Measurements from ENCODE around the gene DLG2. TPM values are rescaled to one million over a fixed set of nuclear protein-coding genes. Genes with fewer than 3 reads are reported as not detected.

DLG2 gene
- polyA plus RNA-seq, 1 donor: 8.1 TPM

GRCh38 chr11:84034484-84034883 is 1592.7 kb downstream of the DLG2 start:
- H3K4me1 ChIP-seq (ENCODE audit: control insufficient read depth, insufficient read depth, low read length): no peaks in the 10 kb centered on the region
- no peak overlapping the region for H3K4me3 ChIP-seq (ENCODE audit: low read length)
- H3K9me3 ChIP-seq (ENCODE audit: control insufficient read depth, low read depth, low read length): no peaks in the 10 kb centered on the region
- DNase-seq: no peak
- H3K36me3 ChIP-seq (ENCODE audit: control insufficient read depth, insufficient read depth, low read length): no peaks in the 10 kb centered on the region
- no peaks in the 10 kb centered on the region for H3K27me3 ChIP-seq (ENCODE audit: control insufficient read depth, insufficient read depth, low read length)
- H3K27ac ChIP-seq (ENCODE audit: low read length): no peak overlapping the region

GRCh38 chr11:84024266-84024665 is 1602.9 kb downstream of the DLG2 start:
- DNase-seq: no peak
- Histone ChIP-seq H3K4me3 (ENCODE audit: low read length) (no peak overlapping the region), H3K27me3 (ENCODE audit: control insufficient read depth, insufficient read depth, low read length) (no peaks in the 10 kb centered on the region), H3K9me3 (ENCODE audit: control insufficient read depth, low read depth, low read length) (no peaks in the 10 kb centered on the region), H3K4me1 (ENCODE audit: control insufficient read depth, insufficient read depth, low read length) (no peaks in the 10 kb centered on the region), H3K36me3 (ENCODE audit: control insufficient read depth, insufficient read depth, low read length) (no peaks in the 10 kb centered on the region), H3K27ac (ENCODE audit: low read length) (no peak overlapping the region)
- no CpG with 5 or more reads among the region's 1 CpG for WGBS (ENCODE audit: insufficient coverage, low lambda C conversion rate)

GRCh38 chr11:84022695-84023094 is 1604.4 kb downstream of the DLG2 start:
- H3K27me3 ChIP-seq (ENCODE audit: control insufficient read depth, insufficient read depth, low read length): no peaks in the 10 kb centered on the region
- H3K36me3 ChIP-seq (ENCODE audit: control insufficient read depth, insufficient read depth, low read length): no peaks in the 10 kb centered on the region
- no peak overlapping the region for H3K4me3 ChIP-seq (ENCODE audit: low read length)
- H3K4me1 ChIP-seq (ENCODE audit: control insufficient read depth, insufficient read depth, low read length): no peaks in the 10 kb centered on the region
- no peaks in the 10 kb centered on the region for H3K9me3 ChIP-seq (ENCODE audit: control insufficient read depth, low read depth, low read length)
- no peak for DNase-seq
- H3K27ac ChIP-seq (ENCODE audit: low read length): no peak overlapping the region

DNA sequence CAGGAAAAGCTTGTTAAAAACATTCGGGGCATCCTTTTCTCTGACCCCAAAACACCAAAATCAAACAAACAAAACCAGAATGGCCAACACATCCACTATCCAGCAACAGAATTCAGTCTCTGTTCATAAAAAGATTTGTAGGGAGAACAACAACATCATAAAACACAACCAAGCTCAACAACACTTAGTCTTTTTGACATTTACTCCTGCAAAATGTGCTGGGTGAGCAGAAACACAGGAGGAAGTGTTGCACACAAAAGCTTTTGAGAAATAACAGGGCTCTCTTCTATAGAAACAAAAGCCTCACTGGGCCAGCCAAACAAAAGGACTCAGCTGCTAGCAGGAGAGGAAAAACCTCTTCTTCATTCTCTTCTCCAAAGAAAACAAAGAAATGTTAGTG is 1604.9 kb downstream of the DLG2 start:
- no peak overlapping the region for H3K27ac ChIP-seq (ENCODE audit: low read length)
- no peaks in the 10 kb centered on the region for H3K4me1 ChIP-seq (ENCODE audit: control insufficient read depth, insufficient read depth, low read length)
- H3K9me3 ChIP-seq (ENCODE audit: control insufficient read depth, low read depth, low read length): no peaks in the 10 kb centered on the region
- DNase-seq: no peak
- H3K4me3 ChIP-seq (ENCODE audit: low read length): no peak overlapping the region
- no CpG with 5 or more reads among the region's 1 CpG for WGBS (ENCODE audit: insufficient coverage, low lambda C conversion rate)
- no peaks in the 10 kb centered on the region for H3K27me3 ChIP-seq (ENCODE audit: control insufficient read depth, insufficient read depth, low read length)
- H3K36me3 ChIP-seq (ENCODE audit: control insufficient read depth, insufficient read depth, low read length): no peaks in the 10 kb centered on the region

GRCh38 chr11:84021291-84021690 is 1605.9 kb downstream of the DLG2 start:
- H3K4me1 ChIP-seq (ENCODE audit: control insufficient read depth, insufficient read depth, low read length): no peaks in the 10 kb centered on the region
- H3K9me3 ChIP-seq (ENCODE audit: control insufficient read depth, low read depth, low read length): no peaks in the 10 kb centered on the region
- WGBS (ENCODE audit: insufficient coverage, low lambda C conversion rate): 67% methylated on average over 1 of the region's 2 CpGs
- no peaks in the 10 kb centered on the region for H3K27me3 ChIP-seq (ENCODE audit: control insufficient read depth, insufficient read depth, low read length)
- H3K27ac ChIP-seq (ENCODE audit: low read length): no peak overlapping the region
- H3K36me3 ChIP-seq (ENCODE audit: control insufficient read depth, insufficient read depth, low read length): no peaks in the 10 kb centered on the region
- H3K4me3 ChIP-seq (ENCODE audit: low read length): no peak overlapping the region
- no peak for DNase-seq

- H3K4me1 ChIP-seq (ENCODE audit: control insufficient read depth, insufficient read depth, low read length): no peaks in the 10 kb centered on the region
- H3K9me3 ChIP-seq (ENCODE audit: control insufficient read depth, low read depth, low read length): no peaks in the 10 kb centered on the region
- H3K4me3 ChIP-seq (ENCODE audit: low read length): no peak overlapping the region
- H3K27ac ChIP-seq (ENCODE audit: low read length): no peak overlapping the region
- WGBS (ENCODE audit: insufficient coverage, low lambda C conversion rate): no CpG with 5 or more reads among the region's 5 CpGs
- no peaks in the 10 kb centered on the region for H3K36me3 ChIP-seq (ENCODE audit: control insufficient read depth, insufficient read depth, low read length)
- no peaks in the 10 kb centered on the region for H3K27me3 ChIP-seq (ENCODE audit: control insufficient read depth, insufficient read depth, low read length)
- DNase-seq: no peak
These were observed 1607.5 kb downstream of the DLG2 start for GRCh38 chr11:84019571-84020194.

DNA sequence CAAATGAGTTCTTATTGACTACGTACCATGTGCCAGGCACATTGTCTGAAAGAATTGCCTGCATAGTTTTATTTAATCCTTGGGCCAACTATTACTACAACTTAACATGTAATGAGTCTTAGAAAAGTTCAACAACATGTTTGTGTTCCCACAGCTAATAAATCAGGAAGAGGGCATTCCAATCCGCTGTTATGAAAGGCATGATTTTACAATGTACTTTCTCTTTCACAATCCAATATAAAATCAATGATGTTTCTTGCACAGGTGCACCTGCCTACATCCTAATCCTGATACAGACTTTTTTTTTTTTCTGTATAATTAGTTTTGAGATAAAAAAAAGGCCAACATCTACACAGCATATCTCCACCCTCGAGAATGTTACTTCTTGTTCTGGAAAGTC is 1612.6 kb downstream of the DLG2 start:
- no peaks in the 10 kb centered on the region for H3K9me3 ChIP-seq (ENCODE audit: control insufficient read depth, low read depth, low read length)
- WGBS (ENCODE audit: insufficient coverage, low lambda C conversion rate): 80% methylated on average over 1 of the region's 3 CpGs

GRCh38 chr11:84012171-84012826 is 1614.8 kb downstream of the DLG2 start:
- Histone ChIP-seq H3K4me3 (ENCODE audit: low read length) (no peak overlapping the region), H3K27ac (ENCODE audit: low read length) (no peak overlapping the region), H3K4me1 (ENCODE audit: control insufficient read depth, insufficient read depth, low read length) (no peaks in the 10 kb centered on the region)

More for the DNA sequence above, 1612.6 kb downstream of the DLG2 start:
- Histone ChIP-seq H3K36me3 (ENCODE audit: control insufficient read depth, insufficient read depth, low read length) (no peaks in the 10 kb centered on the region), H3K4me1 (ENCODE audit: control insufficient read depth, insufficient read depth, low read length) (no peaks in the 10 kb centered on the region), H3K4me3 (ENCODE audit: low read length) (no peak overlapping the region), H3K27ac (ENCODE audit: low read length) (no peak overlapping the region), H3K27me3 (ENCODE audit: control insufficient read depth, insufficient read depth, low read length) (no peaks in the 10 kb centered on the region)
- DNase-seq: no peak

DNA sequence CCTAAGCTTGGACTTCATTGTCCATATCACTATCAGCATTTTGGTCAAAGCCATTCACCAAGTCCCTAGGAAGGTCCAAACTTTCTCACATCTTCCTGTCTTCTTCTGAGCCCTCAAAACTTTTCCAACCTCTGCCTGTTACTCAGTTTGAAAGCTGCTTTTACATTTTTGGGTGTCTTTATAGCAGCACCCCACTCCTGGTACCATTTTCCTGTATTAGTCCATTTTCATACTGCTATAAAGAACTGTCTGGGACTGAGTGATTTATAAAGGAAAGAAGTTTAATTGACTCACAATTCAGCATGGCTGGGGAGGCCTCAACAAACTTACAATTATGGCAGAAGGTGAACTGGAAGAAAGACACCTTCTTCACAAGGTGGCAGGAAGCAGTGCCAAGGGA is 1624.0 kb downstream of the DLG2 start:
- H3K4me3 ChIP-seq (ENCODE audit: low read length): no peak overlapping the region
- no peak overlapping the region for H3K27ac ChIP-seq (ENCODE audit: low read length)
- H3K9me3 ChIP-seq (ENCODE audit: control insufficient read depth, low read depth, low read length): peaks cover 11% of the 10 kb centered on the region
- H3K4me1 ChIP-seq (ENCODE audit: control insufficient read depth, insufficient read depth, low read length): no peaks in the 10 kb centered on the region
- no peaks in the 10 kb centered on the region for H3K27me3 ChIP-seq (ENCODE audit: control insufficient read depth, insufficient read depth, low read length)
- DNase-seq: no peak
- no peaks in the 10 kb centered on the region for H3K36me3 ChIP-seq (ENCODE audit: control insufficient read depth, insufficient read depth, low read length)

More at GRCh38 chr11:84012171-84012826, 1614.8 kb downstream of the DLG2 start:
- Histone ChIP-seq H3K36me3 (ENCODE audit: control insufficient read depth, insufficient read depth, low read length) (no peaks in the 10 kb centered on the region), H3K27me3 (ENCODE audit: control insufficient read depth, insufficient read depth, low read length) (no peaks in the 10 kb centered on the region), H3K9me3 (ENCODE audit: control insufficient read depth, low read depth, low read length) (no peaks in the 10 kb centered on the region)
- no peak for DNase-seq
- WGBS (ENCODE audit: insufficient coverage, low lambda C conversion rate): no CpG with 5 or more reads among the region's 4 CpGs

DNA sequence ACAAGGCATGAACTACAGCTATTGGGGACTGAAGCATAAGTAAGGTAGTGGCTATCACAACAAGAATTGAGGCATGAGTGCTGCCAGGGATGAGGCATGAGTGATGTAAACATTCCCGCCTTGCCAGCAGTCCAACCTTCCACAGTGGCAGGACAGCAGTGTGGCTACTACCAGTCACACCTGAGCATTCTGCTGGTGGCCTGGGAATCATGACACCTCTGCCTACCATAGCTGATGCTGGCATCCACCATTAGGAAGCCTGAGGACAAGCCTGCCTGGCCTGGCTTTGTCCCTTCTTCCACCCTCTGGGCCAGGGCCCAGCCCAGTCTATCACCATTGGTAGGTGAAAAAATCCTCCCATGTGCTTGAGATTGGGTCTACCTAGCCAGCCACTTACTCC is 1628.2 kb downstream of the DLG2 start:
- Histone ChIP-seq H3K4me3 (ENCODE audit: low read length) (no peak overlapping the region), H3K27ac (ENCODE audit: low read length) (no peak overlapping the region), H3K4me1 (ENCODE audit: control insufficient read depth, insufficient read depth, low read length) (no peaks in the 10 kb centered on the region), H3K36me3 (ENCODE audit: control insufficient read depth, insufficient read depth, low read length) (no peaks in the 10 kb centered on the region), H3K9me3 (ENCODE audit: control insufficient read depth, low read depth, low read length) (peaks cover 11% of the 10 kb centered on the region), H3K27me3 (ENCODE audit: control insufficient read depth, insufficient read depth, low read length) (no peaks in the 10 kb centered on the region)
- no CpG with 5 or more reads among the region's 1 CpG for WGBS (ENCODE audit: insufficient coverage, low lambda C conversion rate)
- DNase-seq: no peak

GRCh38 chr11:83990160-83990733 is 1636.9 kb downstream of the DLG2 start:
- H3K9me3 ChIP-seq (ENCODE audit: control insufficient read depth, low read depth, low read length): no peaks in the 10 kb centered on the region
- H3K36me3 ChIP-seq (ENCODE audit: control insufficient read depth, insufficient read depth, low read length): no peaks in the 10 kb centered on the region
- no peak for DNase-seq
- no peak overlapping the region for H3K27ac ChIP-seq (ENCODE audit: low read length)
- 83% methylated on average over 2 of the region's 7 CpGs for WGBS (ENCODE audit: insufficient coverage, low lambda C conversion rate)
- no peaks in the 10 kb centered on the region for H3K4me1 ChIP-seq (ENCODE audit: control insufficient read depth, insufficient read depth, low read length)
- H3K4me3 ChIP-seq (ENCODE audit: low read length): no peak overlapping the region
- no peaks in the 10 kb centered on the region for H3K27me3 ChIP-seq (ENCODE audit: control insufficient read depth, insufficient read depth, low read length)
